Fibroblast of lung (primary cell): Measurements from ENCODE around the gene HACL1. TPM values are rescaled to one million over a fixed set of nuclear protein-coding genes. Genes with fewer than 3 reads are reported as not detected.

Experiments
- DNase-seq, 2 donors: peaks; one replicate each; pipeline versions ENCODE4 v3.0.0 to v3.0.0-alpha.2; 2010; ENCODE audit warnings: low read depth in 2 of 2
- H2AFZ ChIP-seq: 2 replicates; pipeline ENCODE4 v1.5.1; 2012; ENCODE audit warnings: low read length, control low read depth, inconsistent platforms
- H3K27ac ChIP-seq: 2 replicates; pipeline ENCODE4 v1.5.1; 2011; ENCODE audit warnings: low read length, control low read depth; ENCODE audit not compliant: insufficient read depth
- H3K27me3 ChIP-seq: 2 replicates; pipeline ENCODE4 v1.5.1; 2011; ENCODE audit warnings: mild to moderate bottlenecking, low read length; ENCODE audit not compliant: control insufficient read depth, insufficient read depth
- H3K36me3 ChIP-seq: 2 replicates; pipeline ENCODE4 v1.5.1; 2011; ENCODE audit warnings: low read length; ENCODE audit not compliant: control insufficient read depth, insufficient read depth
- H3K4me1 ChIP-seq: 2 replicates; pipeline ENCODE4 v1.5.1; 2011; ENCODE audit warnings: low read length; ENCODE audit not compliant: control insufficient read depth, insufficient read depth; ENCODE audit errors: extremely low read depth
- H3K4me2 ChIP-seq: 2 replicates; pipeline ENCODE4 v1.5.1; 2011; ENCODE audit warnings: low read length, control low read depth; ENCODE audit not compliant: insufficient read depth; ENCODE audit errors: extremely low read depth
- H3K4me3 ChIP-seq, 4 experiments: fragments of 200-600 bp in 1 of 4; sonication (generic) in 1 of 4; replicated peaks in 1 of 4; 2 replicates each; pipeline ENCODE4 v1.5.1; 2011 to 2016; ENCODE audit warnings: low read length in 4 of 4, low read depth in 3 of 4, mild to moderate bottlenecking in 3 of 4, control low read depth in 2 of 4, inconsistent platforms in 1 of 4, mixed read lengths in 1 of 4; ENCODE audit not compliant: insufficient read depth in 1 of 4; ENCODE audit errors: control extremely low read depth in 1 of 4
- H3K79me2 ChIP-seq: 2 replicates; pipeline ENCODE4 v1.5.1; 2012; ENCODE audit warnings: mild to moderate bottlenecking, low read length, inconsistent platforms; ENCODE audit not compliant: control insufficient read depth, insufficient read depth
- H3K9ac ChIP-seq: 2 replicates; pipeline ENCODE4 v1.5.1; 2011; ENCODE audit warnings: mild to moderate bottlenecking, low read length, control low read depth; ENCODE audit not compliant: insufficient read depth
- H3K9me3 ChIP-seq: 2 replicates; pipeline ENCODE4 v1.5.1; 2012; ENCODE audit warnings: low read depth, low read length; ENCODE audit not compliant: control insufficient read depth, insufficient read depth
- H4K20me1 ChIP-seq: 2 replicates; pipeline ENCODE4 v1.5.1; 2011; ENCODE audit warnings: low read length; ENCODE audit not compliant: control insufficient read depth, insufficient read depth; ENCODE audit errors: extremely low read depth
- EZH2 ChIP-seq: IDR thresholded peaks from 2 replicates; pipeline ENCODE4 v1.5.1; 2012; ENCODE audit warnings: low read length, control low read depth, mild to moderate bottlenecking; ENCODE audit errors: missing control alignments
- polyA plus RNA-seq, 2 donors: library from polyadenylated mRNA; depleted of rRNA in 1 of 2; stranded (reverse) in 1 of 2; unstranded in 1 of 2; fragments of >200 nt; gene quantifications; 2 replicates each; pipeline ENCODE4 v1.2.1, GENCODE V29; 2011 to 2012; ENCODE audit warnings: missing spikeins in 1 of 2
- total RNA-seq: library from RNA; depleted of rRNA; stranded (reverse); fragments of >200 nt; gene quantifications from 2 replicates; pipeline ENCODE4 v1.2.1, GENCODE V29; 2014
- TF ChIP-seq, protein P1 (sequence below), 2 donors: IDR thresholded peaks in 1 of 2; conservative IDR thresholded peaks in 1 of 2; 1 replicate in 1 of 2; 2 replicates in 1 of 2; pipeline ENCODE4 v1.5.1; 2011 to 2012; ENCODE audit warnings: low read length in 2 of 2, control low read depth in 1 of 2, inconsistent platforms in 1 of 2, low read depth in 1 of 2, mild to moderate bottlenecking in 1 of 2

The HACL1 gene
- total and polyA plus RNA-seq, 2 donors (not counting 1 experiment from before 2014, with no cell fraction given) = 16.0 to 20.6 TPM

GRCh38 chr3:15521573-15521965 is 79.8 kb downstream of the HACL1 start, which contains the start of gene COLQ:
COLQ (minus strand) TSS chr3:15521706; CDS start chr3:15521625, 81 bp downstream.
- H3K36me3 ChIP-seq = no peaks in the 10 kb centered on the region
- no peak within 1 kb of the TSS for H3K27ac ChIP-seq
- H3K9ac ChIP-seq = no peak within 1 kb of the TSS
- no peak within 1 kb of the TSS for H3K4me2 ChIP-seq
- DNase-seq = peak in 1 of 2 donors; percentile 8
- no peaks in the 10 kb centered on the region for H4K20me1 ChIP-seq
- peaks cover 3% of the 10 kb centered on the region for H3K27me3 ChIP-seq
- no peaks in the 10 kb centered on the region for H3K79me2 ChIP-seq
- TF ChIP-seq, protein P1, sequence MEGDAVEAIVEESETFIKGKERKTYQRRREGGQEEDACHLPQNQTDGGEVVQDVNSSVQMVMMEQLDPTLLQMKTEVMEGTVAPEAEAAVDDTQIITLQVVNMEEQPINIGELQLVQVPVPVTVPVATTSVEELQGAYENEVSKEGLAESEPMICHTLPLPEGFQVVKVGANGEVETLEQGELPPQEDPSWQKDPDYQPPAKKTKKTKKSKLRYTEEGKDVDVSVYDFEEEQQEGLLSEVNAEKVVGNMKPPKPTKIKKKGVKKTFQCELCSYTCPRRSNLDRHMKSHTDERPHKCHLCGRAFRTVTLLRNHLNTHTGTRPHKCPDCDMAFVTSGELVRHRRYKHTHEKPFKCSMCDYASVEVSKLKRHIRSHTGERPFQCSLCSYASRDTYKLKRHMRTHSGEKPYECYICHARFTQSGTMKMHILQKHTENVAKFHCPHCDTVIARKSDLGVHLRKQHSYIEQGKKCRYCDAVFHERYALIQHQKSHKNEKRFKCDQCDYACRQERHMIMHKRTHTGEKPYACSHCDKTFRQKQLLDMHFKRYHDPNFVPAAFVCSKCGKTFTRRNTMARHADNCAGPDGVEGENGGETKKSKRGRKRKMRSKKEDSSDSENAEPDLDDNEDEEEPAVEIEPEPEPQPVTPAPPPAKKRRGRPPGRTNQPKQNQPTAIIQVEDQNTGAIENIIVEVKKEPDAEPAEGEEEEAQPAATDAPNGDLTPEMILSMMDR (conservative IDR thresholded peaks at IDR 0.05 in 1 of 2, IDR thresholded peaks at IDR 0.05 in 1 of 2; ENCODE audit: low read depth in 1 of 2, low read length in 2 of 2) = no peak
- TF ChIP-seq EZH2 = no peak
- H3K4me1 ChIP-seq = no peaks in the 10 kb centered on the region
- H2AFZ ChIP-seq = no peak within 1 kb of the TSS
- no peak within 1 kb of the TSS for H3K4me3 ChIP-seq
- no peaks in the 10 kb centered on the region for H3K9me3 ChIP-seq

- no peak overlapping the region for H3K9ac ChIP-seq
These were observed 80.4 kb downstream of the HACL1 start for GRCh38 chr3:15520804-15521572.

DNA sequence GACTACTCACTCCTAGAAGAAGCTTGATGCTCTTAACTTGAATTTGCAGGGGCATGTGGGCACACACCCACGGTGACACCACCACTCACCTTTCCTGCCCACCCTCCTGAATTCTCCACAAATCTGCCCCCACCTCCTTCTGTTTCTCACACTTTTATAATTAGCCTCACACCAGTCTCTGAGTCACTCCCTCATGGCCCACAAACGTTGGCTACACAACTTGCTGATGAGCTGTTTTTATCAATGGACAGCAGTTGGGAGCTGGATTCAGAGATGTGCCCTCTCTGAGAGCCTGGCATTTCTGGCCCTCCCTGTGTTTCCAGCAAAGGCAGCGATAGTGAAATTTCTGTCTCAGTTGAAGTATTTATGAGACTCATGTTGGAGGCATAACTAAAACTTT is 81.2 kb downstream of the HACL1 start:
- Histone ChIP-seq H3K79me2 (no peaks in the 10 kb centered on the region), H3K4me3 (no peak overlapping the region), H3K4me1 (no peaks in the 10 kb centered on the region), H4K20me1 (no peaks in the 10 kb centered on the region), H3K27me3 (peaks cover 3% of the 10 kb centered on the region), H3K36me3 (no peaks in the 10 kb centered on the region), H3K9me3 (no peaks in the 10 kb centered on the region), H3K27ac (no peak overlapping the region), H2AFZ (no peak overlapping the region), H3K9ac (no peak overlapping the region), H3K4me2 (no peak overlapping the region)
- DNase-seq = no peak
- TF ChIP-seq, protein P1 (conservative IDR thresholded peaks at IDR 0.05 in 1 of 2, IDR thresholded peaks at IDR 0.05 in 1 of 2; ENCODE audit: low read depth in 1 of 2, low read length in 2 of 2) = no peak
- TF ChIP-seq EZH2 = no peak

More at GRCh38 chr3:15520804-15521572, 80.4 kb downstream of the HACL1 start:
- no peak for DNase-seq
- H3K36me3 ChIP-seq = no peaks in the 10 kb centered on the region
- H3K9me3 ChIP-seq = no peaks in the 10 kb centered on the region
- TF ChIP-seq EZH2 = no peak
- TF ChIP-seq, protein P1 (conservative IDR thresholded peaks at IDR 0.05 in 1 of 2, IDR thresholded peaks at IDR 0.05 in 1 of 2; ENCODE audit: low read depth in 1 of 2, low read length in 2 of 2) = no peak
- H3K4me1 ChIP-seq = no peaks in the 10 kb centered on the region
- no peak overlapping the region for H3K4me3 ChIP-seq
- no peaks in the 10 kb centered on the region for H3K79me2 ChIP-seq
- no peak overlapping the region for H2AFZ ChIP-seq
- no peak overlapping the region for H3K27ac ChIP-seq
- H3K27me3 ChIP-seq = peaks cover 3% of the 10 kb centered on the region
- no peaks in the 10 kb centered on the region for H4K20me1 ChIP-seq
- no peak overlapping the region for H3K4me2 ChIP-seq
